Lower lobe of right lung (tissue), 2 donors: ENCODE measurements around the gene NAP1L3. TPM values are rescaled to one million over a fixed set of nuclear protein-coding genes. Genes with fewer than 3 reads are reported as not detected.

Experiments
- ATAC-seq, 2 donors: fragments of 200-7000 bp; cut with Tn5 transposase; one replicate each; pipeline ENCODE4 v1.9.1; 2020 to 2022; ENCODE audit warnings: mild to moderate bottlenecking in 2 of 2, moderate library complexity in 2 of 2
- DNase-seq: peaks from one replicate; pipeline ENCODE4 v3.0.0-alpha.2; 2020
- H3K27ac ChIP-seq: fragments of 200-600 bp; one replicate; pipeline ENCODE4 v1.8.0; 2022
- H3K27me3 ChIP-seq: fragments of 200-600 bp; one replicate; pipeline ENCODE4 v1.8.0; 2022; ENCODE audit warnings: low read depth
- H3K36me3 ChIP-seq: fragments of 200-600 bp; one replicate; pipeline ENCODE4 v1.8.0; 2022; ENCODE audit warnings: mild to moderate bottlenecking
- H3K4me1 ChIP-seq: fragments of 200-600 bp; one replicate; pipeline ENCODE4 v1.8.0; 2022
- H3K4me3 ChIP-seq: fragments of 200-600 bp; one replicate; pipeline ENCODE4 v1.8.0; 2022; ENCODE audit warnings: mild to moderate bottlenecking
- H3K9me3 ChIP-seq: fragments of 200-600 bp; one replicate; pipeline ENCODE4 v1.8.0; 2022
- intact Hi-C: fragments of 100-400 bp; cut with DNase I; formaldehyde crosslinking; loops from one replicate; pipeline ENCODE4 v1.11.0; 2022
- long read RNA-seq: library from polyadenylated mRNA; unstranded; transcript quantifications from one replicate; pipeline ENCODE4 v2.0.0, GENCODE V29; 2021
- total RNA-seq: library from RNA; stranded (reverse); fragmentation: NEBNext Ultra II Directional; extraction: Animal tissue kit (Norgen Biotek cat#: 25700); gene quantifications from one replicate; pipeline ENCODE4 v1.2.1, GENCODE V29; 2021
- TF ChIP-seq, protein P1 (sequence below): fragments of 200-600 bp; IDR thresholded peaks from one replicate; pipeline ENCODE4 v1.8.0; 2022; ENCODE audit warnings: antibody characterized with exemption, mild to moderate bottlenecking
- donor health status: DM: no; HTN: yes; CAD: no; lungs with severe emphysema.

NAP1L3 gene, protein sequence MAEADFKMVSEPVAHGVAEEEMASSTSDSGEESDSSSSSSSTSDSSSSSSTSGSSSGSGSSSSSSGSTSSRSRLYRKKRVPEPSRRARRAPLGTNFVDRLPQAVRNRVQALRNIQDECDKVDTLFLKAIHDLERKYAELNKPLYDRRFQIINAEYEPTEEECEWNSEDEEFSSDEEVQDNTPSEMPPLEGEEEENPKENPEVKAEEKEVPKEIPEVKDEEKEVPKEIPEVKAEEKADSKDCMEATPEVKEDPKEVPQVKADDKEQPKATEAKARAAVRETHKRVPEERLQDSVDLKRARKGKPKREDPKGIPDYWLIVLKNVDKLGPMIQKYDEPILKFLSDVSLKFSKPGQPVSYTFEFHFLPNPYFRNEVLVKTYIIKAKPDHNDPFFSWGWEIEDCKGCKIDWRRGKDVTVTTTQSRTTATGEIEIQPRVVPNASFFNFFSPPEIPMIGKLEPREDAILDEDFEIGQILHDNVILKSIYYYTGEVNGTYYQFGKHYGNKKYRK
- total RNA-seq, result 0.95 TPM
- long read RNA-seq, partial matches to known transcripts, result 0 of 1 reads
- long read RNA-seq, other reads (novel, unspliced or antisense), result 0 of 1 reads

- DNase-seq (peak; percentile 50), ATAC-seq (peak; percentile 85 to 92)
- peak within 1 kb of the TSS; percentile 61 for H3K4me3 ChIP-seq
- intact Hi-C loops, result no loop called here
- H3K4me1 ChIP-seq, result no peaks in the 10 kb centered on the region
- H3K27me3 ChIP-seq, result peaks cover 10% of the 10 kb centered on the region
- TF ChIP-seq, protein P1, sequence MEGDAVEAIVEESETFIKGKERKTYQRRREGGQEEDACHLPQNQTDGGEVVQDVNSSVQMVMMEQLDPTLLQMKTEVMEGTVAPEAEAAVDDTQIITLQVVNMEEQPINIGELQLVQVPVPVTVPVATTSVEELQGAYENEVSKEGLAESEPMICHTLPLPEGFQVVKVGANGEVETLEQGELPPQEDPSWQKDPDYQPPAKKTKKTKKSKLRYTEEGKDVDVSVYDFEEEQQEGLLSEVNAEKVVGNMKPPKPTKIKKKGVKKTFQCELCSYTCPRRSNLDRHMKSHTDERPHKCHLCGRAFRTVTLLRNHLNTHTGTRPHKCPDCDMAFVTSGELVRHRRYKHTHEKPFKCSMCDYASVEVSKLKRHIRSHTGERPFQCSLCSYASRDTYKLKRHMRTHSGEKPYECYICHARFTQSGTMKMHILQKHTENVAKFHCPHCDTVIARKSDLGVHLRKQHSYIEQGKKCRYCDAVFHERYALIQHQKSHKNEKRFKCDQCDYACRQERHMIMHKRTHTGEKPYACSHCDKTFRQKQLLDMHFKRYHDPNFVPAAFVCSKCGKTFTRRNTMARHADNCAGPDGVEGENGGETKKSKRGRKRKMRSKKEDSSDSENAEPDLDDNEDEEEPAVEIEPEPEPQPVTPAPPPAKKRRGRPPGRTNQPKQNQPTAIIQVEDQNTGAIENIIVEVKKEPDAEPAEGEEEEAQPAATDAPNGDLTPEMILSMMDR, result no peak
- H3K27ac ChIP-seq, result peak within 1 kb of the TSS; percentile 36
- H3K36me3 ChIP-seq, result no peaks in the 10 kb centered on the region
- H3K9me3 ChIP-seq, result no peaks in the 10 kb centered on the region
These were observed at the start of gene NAP1L3 for GRCh38 chrX:93673056-93673868. Gene NAP1L3 (minus strand): TSS chrX:93673578. CDS start chrX:93673304, 274 bp downstream.

GRCh38 chrX:93711076-93711475 is 37.7 kb upstream of the NAP1L3 start:
- Histone ChIP-seq H3K4me1 (no peaks in the 10 kb centered on the region), H3K4me3 (no peak overlapping the region), H3K27ac (no peak overlapping the region), H3K27me3 (no peaks in the 10 kb centered on the region), H3K9me3 (no peaks in the 10 kb centered on the region), H3K36me3 (no peaks in the 10 kb centered on the region)
- DNase-seq, result no peak
- ATAC-seq, result no peak
- intact Hi-C loops, result no loop called here
- TF ChIP-seq, protein P1, result no peak

GRCh38 chrX:93703701-93704100 is 30.3 kb upstream of the NAP1L3 start:
- H3K36me3 ChIP-seq, result no peaks in the 10 kb centered on the region
- DNase-seq, result no peak
- no peak overlapping the region for H3K4me3 ChIP-seq
- intact Hi-C loops, result no loop called here
- TF ChIP-seq, protein P1, result no peak
- H3K4me1 ChIP-seq, result no peaks in the 10 kb centered on the region
- H3K27me3 ChIP-seq, result no peaks in the 10 kb centered on the region
- ATAC-seq, result no peak
- no peak overlapping the region for H3K27ac ChIP-seq
- H3K9me3 ChIP-seq, result no peaks in the 10 kb centered on the region

- Histone ChIP-seq H3K4me1 (no peaks in the 10 kb centered on the region), H3K36me3 (no peaks in the 10 kb centered on the region), H3K27ac (no peak overlapping the region), H3K27me3 (no peaks in the 10 kb centered on the region), H3K4me3 (no peak overlapping the region), H3K9me3 (no peaks in the 10 kb centered on the region)
- DNase-seq (no peak), ATAC-seq (no peak)
- intact Hi-C loops, result no loop called here
- TF ChIP-seq, protein P1, result no peak
These were observed 22.6 kb upstream of the NAP1L3 start for GRCh38 chrX:93695981-93696380.

DNA sequence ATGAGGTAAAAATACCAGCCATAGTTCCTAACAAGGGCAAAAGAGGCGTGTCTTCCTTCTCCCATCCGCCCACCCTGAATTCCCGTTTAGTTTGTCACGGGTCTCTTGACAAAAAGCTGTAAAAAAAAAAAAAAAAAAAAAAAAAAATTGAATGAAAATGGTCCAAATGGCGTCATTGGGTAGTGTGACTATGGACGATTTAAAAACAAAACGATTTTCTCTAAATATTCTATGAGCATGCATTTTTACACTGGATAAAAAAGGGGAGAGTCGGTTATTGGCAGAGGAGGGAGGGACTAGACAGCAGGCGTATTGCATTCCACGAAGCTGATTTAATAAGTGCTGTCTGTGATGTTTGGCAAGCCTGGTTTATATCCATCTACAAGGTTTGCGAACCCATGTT is 492 bp upstream of the NAP1L3 start, which contains the start of gene FAM133A:
Gene FAM133A (plus strand): TSS at position 338 of the 403 bp plus-strand sequence. CDS start 35,214 bp downstream, outside the sequence.
- Histone ChIP-seq H3K36me3 (no peaks in the 10 kb centered on the region), H3K4me1 (no peaks in the 10 kb centered on the region), H3K27ac (peak within 1 kb of the TSS; percentile 36), H3K27me3 (peaks cover 10% of the 10 kb centered on the region), H3K9me3 (no peaks in the 10 kb centered on the region), H3K4me3 (peak within 1 kb of the TSS; percentile 61)
- TF ChIP-seq, protein P1, result no peak
- intact Hi-C loops, result no loop called here
- ATAC-seq, result peak in 1 of 2 donors; percentile 56
- DNase-seq, result no peak
